ENCODE results near the gene C1orf210.

DNA sequence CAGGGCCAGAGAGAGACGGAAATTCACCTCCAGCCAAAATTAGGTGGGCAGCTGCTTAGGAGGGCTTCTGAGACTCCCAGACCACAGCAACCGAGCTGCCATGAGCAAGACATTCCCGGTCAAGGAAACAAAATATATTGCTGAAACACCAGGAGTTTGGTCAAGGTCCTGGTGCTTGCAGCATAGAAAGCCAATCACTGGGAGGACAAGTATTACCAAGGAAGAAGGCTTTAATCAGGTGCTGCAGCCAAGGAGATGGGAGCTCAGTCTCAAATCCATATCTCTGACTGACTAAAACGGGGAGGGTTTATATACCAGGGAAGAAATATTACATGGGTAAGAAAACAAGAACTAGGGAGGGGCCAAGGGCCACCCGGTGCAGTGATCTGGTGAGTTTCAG lies 34.4 kb downstream of the C1orf210 start:
- TF ChIP-seq, protein P1, sequence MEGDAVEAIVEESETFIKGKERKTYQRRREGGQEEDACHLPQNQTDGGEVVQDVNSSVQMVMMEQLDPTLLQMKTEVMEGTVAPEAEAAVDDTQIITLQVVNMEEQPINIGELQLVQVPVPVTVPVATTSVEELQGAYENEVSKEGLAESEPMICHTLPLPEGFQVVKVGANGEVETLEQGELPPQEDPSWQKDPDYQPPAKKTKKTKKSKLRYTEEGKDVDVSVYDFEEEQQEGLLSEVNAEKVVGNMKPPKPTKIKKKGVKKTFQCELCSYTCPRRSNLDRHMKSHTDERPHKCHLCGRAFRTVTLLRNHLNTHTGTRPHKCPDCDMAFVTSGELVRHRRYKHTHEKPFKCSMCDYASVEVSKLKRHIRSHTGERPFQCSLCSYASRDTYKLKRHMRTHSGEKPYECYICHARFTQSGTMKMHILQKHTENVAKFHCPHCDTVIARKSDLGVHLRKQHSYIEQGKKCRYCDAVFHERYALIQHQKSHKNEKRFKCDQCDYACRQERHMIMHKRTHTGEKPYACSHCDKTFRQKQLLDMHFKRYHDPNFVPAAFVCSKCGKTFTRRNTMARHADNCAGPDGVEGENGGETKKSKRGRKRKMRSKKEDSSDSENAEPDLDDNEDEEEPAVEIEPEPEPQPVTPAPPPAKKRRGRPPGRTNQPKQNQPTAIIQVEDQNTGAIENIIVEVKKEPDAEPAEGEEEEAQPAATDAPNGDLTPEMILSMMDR (IDR thresholded peaks at IDR 0.05) = no peak
- no peak for TF ChIP-seq POLR2A (IDR thresholded peaks at IDR 0.05)
